DMS114 treated with DMSO at 0.1 percent for 48 hours (cell line): ENCODE data around the gene PRDM13.
"Not testable (repeated sequence)": the region's sequence is repeated elsewhere in the genome, so short reads cannot be mapped to it uniquely, and the experiment has no call there.

Source experiments
- DNase-seq: peaks from one replicate; lab custom pipeline; 2025; ENCODE audit not compliant: unreplicated experiment; lab: John Stamatoyannopoulos, UW

The PRDM13 gene

DNA sequence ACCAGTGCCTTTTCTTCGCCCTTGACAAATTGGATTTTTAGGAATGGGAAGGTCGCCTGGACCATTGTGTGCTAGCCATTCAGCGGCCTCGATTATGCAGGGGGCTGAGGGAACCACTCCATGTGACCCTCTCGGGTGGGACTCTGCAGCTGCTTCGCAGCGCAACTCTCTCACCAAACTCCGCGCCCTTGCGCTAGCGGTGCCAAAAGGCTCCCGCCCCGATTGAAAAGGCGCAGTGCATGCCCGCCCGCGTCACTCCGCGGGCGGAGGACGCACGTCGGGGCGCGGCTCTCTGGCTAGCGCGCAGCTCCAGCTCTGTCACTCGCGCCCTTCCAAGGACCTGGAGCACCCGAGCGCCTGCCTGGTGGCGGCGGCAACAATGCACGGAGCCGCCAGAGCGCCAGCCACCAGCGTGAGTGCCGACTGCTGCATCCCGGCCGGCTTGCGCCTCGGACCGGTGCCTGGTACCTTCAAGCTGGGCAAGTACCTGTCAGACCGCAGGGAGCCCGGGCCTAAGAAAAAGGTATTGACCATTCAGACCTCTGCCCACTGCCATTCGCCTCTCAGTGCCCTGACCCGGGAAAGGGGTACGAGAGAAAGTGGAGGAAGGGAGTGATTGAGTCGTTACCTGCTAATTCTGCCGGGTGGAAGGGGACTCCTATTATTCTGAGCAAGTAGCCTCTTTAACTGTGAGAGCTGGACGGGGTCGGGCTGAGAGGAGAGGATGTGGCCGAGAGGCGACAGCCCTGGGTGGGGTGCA lies at the start of gene PRDM13:
Gene PRDM13, plus strand, starts transcription at position 178 of the 760 bp plus-strand sequence. Its CDS starts 202 bp downstream, at position 380.
- DNase-seq = no peak

DNA sequence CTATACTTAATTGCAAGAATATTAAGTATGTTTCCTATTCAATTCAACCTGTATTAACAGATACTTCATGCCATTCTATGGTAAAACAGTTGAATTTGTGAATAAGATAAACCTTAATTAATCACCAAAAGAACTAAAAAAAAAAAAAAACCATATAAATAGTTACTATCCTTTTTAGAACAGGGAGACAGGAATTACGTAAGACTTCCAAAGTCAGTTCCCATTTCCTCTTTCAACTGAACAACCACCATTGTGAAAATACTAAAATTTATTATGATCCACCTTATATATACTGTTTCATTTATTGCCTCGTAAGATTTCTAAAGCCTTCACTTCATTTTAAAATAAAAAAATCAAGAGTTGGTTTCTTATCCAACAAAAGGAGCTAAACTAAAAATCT lies 47.6 kb upstream of the PRDM13 start:
- DNase-seq = no peak

DNA sequence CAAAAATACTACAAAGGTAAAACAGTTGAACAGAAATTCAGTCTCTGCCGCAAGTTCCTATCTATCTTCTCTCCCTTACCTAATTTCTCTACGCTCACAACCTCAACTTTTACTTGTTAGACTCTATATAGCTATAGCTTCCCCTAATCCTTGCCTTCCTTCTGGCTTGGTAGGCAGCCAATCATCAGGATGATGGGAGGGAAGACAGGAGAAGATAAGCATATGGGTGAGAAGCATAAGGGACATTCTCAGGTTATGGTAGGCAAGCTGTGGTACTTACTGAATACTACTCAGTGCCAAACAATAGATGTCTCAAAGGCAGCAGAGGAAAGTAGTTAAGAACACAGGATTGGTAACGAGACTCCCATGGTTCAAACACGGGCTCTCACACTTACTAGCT lies 46.0 kb upstream of the PRDM13 start:
- no peak for DNase-seq

DNA sequence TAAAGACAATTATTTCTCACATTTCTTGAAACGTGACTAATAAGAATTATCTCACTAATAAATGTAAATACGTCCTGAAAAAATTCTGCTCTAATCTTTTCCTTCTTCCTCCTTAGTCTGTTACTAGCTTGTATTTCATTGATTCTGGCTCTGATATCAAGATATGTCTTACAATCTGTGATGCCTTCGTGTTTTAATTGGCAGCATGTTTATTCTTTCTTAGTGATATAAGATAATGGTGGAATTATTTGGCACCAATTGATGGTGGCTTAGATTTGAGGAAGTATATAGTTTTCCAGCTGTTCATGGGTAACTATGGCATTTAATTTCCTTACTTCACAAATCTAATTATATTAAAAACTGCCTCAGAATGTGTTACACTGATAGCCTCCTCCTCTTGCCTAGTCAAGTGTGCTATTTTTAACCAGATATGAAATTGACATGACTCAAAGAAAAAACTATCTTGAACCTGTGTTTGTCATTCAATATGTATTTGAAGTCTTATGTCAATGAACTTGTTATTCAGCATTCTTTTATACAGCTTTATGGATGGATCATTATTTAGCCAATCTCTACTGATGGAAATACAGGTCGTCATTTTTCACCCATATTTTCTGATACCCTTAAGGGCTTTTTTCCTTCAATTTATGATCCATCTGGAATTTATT lies 43.4 kb upstream of the PRDM13 start:
- DNase-seq = no peak

DNA sequence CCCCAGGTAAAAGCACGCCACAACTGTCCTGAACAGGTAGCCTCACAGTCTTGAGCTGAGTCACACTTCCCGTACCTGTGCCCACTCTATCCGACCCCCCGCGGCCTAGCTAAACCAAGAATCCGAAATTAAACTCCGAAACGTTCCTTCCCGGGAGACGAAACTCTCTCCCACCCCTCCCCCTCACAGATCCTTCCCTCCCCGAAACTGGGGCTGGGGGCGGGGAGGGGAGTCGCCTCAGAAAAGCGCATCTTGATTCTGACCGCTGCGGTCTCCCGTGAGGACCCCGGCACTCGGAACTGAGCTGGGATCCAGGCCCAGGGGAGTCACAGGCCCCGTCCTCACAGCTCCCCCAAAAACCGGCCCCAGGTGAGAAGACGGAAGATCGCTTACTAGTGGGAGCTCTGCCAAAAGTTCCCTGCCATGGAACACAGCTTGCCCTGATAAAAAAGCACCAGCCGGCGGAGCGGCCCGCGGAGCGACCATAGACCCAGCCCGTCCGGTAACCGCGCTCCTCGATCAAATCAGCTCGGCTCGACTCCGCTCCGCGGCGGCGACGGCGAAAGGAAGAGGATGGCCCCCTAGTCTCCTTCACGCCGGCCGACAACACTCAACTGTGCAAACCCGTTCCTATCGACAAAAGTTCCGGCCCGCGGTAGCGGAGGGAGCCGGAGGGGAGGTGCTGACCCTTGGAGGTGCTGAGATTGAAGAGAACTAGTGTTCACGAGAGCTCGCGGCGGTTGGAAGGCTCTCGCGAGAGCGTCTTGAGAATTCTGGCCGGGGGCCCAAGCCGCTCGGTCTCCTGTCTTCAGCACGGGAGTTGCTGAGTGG lies 38.3 kb upstream of the PRDM13 start, which contains the start of gene CCNC:
Gene CCNC, minus strand, starts transcription at position 558 of the 831 bp plus-strand sequence. Its CDS starts 133 bp downstream, at position 425.
- peak; percentile 78 for DNase-seq

DNA sequence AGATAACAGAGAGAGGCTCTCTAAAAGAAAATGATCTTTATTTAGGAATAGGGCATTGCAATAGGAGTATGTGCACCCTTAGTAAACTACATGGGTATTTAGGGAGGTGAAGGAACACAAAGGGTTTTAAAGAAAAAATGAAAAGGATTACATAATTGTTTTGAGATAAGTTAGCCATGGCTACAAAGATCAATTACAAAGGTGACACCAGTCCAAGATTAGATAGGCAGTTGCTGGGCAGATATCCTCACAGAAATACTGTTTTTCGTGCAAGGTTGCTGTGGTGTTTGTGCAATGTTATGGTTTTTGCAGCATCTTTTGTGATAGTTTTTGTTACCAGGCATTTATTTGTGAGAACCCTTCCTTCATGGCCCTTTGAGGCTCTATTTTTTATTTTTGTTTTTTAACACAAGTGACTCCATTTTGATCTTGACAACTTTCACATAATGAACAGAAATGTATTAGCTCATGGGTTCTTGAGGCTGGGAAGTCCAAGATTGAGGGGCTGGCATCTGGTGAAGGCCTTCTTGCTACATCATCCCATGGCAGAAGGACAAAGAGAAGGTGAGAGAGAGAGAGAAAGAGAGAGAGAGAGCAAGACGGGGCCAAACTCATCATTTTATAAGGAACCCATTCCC lies 32.5 kb upstream of the PRDM13 start:
- no peak for DNase-seq

DNA sequence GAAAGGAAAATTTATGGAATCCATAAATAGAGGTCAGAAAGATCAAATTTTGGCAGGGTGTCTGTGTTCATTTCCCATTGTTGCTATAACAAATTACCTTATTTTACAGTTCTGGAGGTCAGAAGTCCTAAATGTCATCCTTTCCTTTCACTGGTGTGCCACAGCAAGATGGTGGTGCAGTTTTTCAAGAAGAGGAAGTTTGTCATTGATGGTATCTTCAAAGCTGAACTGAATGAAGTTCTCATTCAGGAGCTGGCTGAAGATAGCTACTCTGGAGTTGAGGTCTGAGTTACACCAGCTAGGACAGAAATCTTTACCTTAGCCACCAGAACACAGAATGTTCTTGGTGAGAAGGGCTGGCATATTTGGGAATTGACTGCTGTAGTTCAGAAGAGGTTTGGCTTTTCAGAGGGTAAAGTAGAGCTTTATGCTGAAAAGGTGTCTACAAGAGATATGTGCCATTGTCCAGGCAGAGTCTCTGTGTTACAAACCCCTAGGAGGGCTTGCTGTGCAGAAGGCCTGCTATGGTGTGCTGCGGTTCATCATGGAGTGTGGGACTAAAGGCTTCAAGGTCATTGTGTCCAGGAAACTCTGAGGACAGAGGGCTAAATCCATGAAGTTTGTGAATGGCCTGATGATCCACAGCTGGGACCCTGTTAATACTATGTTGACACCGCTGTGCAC lies 30.9 kb upstream of the PRDM13 start:
- DNase-seq = no peak

DNA sequence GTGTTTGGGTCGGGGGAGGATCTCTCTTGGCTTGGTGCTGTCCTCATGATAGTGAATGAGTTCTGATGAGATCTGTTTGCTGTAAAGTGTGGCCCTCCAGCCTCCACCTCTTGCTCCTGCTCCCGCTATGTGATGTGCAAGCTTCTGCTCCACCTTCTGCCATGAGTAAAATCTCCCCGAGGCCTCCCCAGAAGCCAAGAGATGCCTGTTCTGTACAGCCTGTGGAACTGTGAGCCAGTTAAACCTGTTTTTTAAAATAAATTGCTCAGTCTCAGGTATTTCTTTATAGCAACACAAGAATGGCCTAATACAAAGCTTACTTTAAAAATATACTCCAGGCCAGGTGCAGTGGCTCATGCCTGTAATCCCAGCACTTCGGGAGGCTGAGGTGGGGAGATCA lies 26.9 kb upstream of the PRDM13 start:
- no peak for DNase-seq

DNA sequence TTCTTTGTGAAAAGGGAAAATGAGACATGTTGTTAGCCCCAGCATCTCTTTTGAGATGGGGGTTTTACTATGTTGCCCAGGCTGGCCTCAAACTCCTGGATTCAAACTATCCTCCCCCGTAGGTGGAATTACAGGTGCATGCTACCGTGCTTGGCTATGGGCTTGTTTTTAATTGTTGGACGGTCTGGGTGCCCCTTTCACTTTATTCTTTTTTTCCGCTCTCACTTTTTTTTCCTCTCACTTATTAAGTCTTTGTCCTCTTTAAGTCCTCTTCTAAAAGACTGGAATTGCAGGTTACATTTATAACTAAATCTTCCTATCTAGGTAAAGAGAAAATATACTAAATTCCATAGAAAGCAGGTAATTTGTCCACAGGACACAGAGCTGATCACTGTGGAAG lies 18.8 kb upstream of the PRDM13 start:
- DNase-seq = no peak

DNA sequence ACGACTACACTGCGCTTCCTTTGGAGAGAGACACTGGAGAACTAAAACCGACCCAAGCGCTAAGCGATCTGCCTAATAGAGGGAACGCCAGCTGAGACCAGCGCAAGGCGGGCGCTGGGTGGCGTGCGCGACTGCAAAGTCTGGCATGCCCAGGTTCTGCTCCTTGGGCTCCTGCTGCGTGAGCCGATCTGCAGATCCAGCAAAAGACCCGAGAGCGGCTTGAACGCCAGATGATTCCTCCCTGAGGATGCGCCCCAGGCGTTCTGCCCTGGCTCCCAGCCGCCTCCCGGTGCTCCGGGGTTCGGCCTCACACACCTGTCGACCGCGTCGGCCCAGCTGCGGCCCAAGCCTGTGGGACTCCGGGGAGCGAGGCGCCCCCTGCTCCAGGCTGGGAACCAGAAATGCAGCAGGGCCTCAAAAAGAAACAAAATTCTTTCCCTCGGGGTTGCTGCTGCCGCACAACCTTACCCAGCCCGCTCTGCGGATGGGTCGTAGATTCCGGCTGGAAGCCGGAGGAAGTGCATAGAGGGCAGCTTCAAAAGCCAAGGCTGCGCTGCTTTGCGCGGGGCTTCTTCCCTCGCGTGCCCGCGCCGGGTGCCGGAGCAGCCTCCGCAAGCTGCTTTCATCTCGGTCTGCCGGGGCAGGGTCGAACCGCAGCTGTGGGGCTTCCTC lies 17.9 kb upstream of the PRDM13 start:
- DNase-seq = peak; percentile 50

DNA sequence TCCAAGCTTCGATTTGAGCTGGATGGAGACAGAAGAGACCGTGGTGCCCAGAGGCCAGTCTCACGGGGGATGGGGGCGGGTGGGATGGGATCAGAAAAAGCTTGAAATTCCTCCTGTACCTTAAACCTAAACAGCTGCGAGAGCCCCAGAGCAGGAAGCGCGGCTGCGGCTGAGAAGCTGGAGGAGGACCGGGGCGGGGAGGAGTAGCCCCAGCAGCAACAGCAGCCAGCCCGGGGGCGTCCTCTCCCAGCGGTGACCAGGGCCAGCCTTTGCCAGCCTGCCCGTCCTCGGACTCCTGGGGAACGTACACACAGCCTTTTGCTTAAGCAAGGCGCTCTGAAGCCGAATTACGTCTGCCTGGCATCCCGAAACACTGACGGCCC lies 17.4 kb upstream of the PRDM13 start:
- DNase-seq = no peak

DNA sequence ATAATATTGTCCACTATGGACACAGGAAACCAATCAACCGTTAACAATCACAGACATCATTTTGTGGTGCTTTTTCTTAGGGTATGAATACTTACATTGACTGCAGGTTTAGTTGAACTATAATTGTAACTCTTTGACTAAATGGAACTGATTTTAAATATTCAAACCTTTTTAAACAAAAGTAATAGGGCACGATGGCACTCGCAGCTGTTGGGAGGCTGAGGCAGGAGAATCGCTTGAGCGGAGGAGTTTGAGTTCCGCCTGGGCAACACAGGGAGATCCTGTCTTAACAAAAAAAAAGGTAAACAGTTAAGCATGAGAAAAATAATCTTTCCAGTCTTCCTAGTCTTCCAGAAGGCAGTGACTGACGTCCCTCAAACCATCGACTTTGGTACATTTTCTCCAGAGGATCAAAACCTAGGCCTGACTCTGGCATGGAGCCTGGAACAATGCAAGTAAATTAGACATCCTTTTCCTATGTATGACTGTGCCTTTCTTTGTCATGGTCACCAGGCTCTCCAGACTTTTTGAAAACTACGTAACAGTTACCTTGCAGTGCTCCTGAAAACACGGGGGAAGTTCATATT lies 16.6 kb upstream of the PRDM13 start:
- DNase-seq = no peak

DNA sequence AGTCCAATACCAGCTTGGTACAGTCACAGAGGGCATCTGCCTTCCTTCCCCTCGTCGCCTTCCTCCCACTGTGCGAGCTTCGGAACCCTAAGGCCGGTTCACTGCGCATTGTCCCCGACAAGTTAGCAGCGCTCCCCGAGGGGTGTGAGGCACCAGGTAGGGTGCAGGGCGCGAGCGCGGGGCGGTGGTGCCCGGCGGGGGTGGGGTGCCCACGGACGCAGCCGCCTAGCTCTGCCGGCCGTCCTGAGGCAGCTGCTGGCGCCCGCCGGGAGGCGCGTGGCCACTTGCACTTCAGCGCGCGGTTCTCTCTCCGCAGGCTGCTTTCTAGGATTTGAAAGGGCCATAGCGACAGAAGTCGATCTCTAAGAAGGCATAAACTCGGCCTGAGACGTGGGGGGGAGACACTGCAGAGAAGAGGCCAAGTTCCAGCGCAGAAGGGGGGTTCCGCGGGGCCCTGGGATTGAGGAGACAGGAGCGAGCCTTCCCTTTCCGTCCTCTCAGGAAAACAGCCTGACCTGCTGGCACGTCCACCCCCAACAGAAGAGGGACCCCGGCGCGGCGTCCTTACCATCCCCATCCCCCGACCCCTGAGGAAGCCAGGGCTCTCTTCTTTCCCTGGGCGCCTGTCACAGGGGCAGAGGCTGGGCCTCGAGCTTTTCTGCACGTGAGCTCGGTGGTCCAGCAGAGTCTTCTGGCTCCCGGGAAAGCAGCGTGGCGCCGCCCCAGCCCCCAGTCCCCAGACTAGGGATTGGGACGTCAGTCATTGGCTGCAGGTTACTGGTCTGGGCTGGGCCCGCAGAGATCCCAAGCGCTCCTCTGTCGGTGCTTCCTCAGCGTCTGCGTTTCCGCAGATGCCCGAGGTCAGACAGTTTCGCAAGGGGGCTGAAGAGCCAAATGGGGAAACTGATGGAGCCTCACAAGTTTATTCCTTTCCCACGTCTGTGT lies 15.6 kb upstream of the PRDM13 start:
- DNase-seq = no peak

DNA sequence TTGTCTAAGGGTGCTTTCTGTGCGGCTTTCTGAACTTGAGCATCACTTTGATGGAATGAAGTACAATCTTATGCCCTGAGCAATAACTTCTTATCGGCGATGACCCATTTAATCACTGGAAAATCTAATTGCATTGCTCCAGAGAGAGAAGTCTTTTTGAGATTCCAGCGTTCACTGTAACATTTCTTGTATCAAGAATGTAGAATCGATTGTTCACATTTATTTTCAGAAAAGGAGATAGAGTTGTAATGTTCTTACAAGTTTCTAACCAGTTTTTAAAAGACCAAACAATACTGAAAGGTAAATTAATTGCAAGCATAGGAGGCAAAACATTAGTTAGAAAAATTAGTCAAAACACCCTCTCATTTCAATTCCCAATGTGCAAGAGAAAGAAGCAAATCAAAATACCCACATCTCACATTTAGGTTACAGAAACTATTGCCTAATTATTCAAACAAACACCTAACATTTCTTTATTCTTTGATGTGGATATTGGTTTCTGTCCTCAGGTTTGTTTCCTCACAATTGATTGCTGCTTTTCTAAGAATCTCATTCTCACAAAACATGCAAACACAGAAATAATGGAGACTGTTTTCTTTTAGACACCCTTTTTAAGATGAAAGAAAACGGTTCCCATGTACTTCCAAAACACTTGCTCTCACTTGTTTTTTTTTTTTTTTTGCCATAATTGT lies 14.8 kb upstream of the PRDM13 start:
- no peak for DNase-seq

DNA sequence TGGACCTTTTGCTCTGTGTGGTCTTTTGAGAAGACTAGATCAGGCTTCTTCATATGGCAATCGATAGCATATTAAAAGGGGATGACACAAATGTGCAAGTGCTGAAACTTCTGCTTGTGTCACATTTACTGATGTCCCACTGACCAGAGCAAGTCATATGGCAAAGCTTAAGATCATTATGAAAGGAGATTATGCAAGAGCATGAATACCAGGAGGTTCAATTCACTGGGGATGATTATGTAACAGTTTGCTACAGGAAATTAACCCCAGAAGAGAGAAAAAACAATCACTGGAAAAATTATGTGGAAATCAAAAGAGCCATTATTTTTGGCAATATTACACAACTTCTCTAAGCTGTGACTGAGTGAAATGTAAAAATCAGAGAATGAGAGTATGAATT lies 13.7 kb upstream of the PRDM13 start:
- no peak for DNase-seq

DNA sequence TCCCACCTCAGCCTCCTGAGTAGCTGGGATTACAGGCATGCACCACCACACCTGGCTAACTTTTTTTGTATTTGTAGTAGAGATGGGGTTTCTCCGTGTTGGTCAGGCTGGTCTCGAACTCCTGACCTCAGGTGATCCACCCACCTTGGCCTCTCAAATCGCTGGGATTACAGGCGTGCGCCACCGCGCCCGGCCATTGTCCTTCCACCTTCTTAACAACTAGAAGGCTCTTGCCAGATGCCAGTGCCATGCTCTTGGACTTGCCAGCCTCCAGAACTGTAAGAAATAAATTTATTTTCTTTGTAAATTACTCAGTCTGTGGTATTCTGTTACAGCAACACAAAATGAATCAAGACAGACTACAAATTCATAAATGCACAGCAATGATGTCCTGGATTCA lies 11.9 kb upstream of the PRDM13 start:
- not testable (repeated sequence) for DNase-seq

DNA sequence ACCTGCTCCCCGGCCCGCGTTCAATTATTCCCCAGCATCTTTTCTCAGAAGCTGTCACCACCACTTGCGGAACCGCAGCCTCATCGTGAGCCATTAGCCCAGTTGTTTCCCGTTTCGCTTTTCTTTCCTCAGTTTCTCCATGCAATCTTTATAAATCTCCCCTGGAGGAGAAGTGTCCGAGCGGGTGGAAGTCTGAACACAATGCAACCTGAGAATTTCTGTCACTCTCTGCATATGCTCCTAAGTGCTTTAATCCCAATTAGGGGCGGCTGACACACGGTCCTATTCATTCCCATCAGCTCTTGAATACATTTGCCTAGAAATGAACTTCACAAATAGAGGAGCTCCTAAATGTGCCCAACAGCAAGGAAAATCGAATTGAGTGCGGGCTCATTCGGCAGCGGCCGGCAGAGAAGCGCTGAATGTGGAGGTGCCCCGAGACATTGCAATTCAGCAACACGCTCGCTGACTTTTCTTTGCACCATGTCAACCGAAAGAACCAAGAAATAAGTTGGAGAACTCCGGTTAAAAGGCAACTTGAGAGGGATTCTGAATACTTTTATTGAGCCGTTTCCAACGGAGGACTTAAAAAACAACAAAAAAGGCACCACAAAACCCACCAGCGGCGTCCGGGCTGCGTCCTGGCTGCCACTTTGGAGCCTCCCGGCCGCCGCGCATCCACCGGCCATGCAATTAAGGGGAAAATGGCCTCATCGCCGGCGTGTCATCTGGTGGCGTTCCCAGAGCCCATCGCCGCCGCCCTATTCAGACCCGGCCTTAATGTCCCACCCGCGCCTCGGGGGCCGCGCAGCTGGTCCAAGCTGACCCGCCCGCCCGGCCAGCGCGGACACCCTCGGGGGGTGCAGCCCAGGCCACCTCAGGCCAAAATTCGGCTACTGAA lies 3.9 kb upstream of the PRDM13 start:
- no peak for DNase-seq
